Measurements from ENCODE around the gene NCS1.
A peak's percentile ranks its signal among the peaks of the same experiment; 100 is the strongest.

NCS1 gene

DNA sequence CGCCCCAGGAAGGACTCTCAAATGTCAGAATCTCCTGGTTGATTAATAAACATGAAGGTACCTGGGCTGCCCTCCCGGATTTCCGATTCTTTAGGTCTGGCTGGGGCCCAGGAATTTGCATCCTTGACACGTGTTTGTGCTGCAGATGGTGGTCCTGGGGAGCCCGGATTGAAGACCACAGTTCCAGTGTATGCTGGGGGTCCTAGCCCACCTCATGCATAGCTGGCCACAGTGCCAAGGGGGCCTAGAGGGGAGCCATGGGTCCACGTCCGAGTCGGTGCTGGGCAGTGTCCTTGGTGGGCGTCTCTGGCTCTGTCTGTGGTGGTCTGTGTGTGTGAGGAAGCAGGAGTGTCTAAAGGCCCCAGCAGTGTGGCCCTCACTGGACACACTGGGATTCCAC lies 3.2 kb downstream of the NCS1 start:
- DNase-seq (ENCODE audit: low read depth, low spot score) = no peak

DNA sequence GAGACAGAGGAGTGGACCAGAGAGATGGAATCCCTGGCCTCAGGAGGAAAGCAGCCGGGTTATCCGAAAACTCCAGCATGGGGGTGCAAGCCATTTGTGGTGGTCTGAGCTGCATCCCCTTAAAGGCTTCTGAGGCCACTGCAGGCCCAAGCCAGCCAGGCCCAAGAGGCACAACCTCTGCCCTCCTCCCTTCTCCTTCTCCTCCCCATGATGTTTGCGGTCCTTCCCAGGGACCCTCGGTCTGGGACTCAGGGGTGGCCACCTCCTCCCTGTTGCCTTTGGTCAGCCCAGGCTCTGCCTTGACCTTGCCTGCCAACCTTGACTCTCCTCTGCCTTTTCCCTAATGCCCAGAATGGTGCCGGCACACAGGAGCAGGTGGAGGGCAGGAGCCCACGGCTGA lies 4.6 kb downstream of the NCS1 start:
- DNase-seq (ENCODE audit: low read depth, low spot score) = no peak

DNA sequence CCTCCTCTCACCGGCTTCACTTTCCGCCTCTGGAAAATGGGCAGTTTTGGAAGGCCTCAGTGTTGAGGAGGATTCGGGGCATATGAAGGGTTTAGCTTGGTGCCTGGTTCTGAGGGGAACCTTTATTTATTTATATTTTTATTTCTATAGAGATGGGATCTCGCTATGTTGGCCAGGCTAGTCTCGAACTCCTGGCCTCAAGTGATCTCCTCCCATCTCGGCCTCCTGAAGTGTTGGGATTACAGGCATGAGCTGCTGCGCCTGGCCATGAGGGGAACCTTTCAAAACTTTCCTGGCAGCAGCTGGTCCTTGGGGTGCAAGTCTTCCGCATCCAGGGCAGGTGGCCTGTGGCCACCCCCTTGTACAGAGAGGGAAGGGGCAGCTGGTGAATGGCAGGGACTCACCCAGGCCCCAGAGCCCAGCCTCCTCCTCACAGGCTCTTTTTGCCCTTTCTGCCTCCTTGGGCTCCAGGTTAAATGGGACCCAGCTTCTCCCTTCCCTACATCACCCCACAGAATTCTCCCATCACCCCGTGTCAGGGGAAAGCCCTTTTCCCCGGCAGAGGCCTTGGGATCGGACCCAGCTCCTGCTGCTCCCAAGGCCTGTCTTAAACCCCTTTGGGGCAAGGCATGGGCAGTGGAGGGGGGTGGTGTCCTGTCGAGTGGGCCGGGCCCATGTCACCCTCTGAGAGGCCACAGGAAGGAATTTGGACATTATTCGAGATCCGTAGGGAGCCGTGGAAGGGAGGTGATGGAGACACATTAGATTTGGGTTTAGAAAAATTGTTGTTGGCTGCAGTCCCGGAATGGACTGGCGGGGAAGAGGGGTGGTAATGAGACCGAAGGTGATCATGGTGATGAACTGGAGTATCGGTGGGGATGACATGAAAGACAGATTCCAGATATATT lies 5.9 kb downstream of the NCS1 start:
- no peak for DNase-seq (ENCODE audit: low read depth, low spot score)

DNA sequence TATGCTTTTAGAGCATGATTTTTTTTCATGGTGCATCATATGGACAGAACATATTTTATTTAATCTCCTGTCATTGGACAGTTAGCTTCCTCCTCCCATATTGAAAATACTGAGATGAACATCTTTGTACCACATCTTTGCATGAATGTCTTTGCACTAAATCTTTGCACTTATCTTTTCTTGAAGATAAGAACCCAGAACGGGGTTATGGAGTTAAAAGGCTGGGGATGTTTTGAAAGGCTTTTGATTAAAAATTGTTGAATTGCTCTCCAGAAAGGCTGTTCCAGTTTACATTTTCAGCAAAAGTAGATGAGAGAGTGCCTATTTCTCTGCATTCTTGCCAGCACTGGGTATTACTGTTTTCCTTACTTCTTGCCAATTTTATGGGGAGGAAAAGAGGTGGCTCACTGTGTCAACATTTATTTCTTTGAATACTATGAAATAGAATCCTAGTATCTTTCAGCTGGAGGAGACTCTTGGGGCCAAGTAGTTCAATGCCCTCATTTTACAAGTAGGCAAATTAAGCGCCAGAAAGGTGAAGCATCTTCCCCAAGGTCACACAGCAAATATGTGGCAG lies 7.2 kb downstream of the NCS1 start:
- no peak for DNase-seq (ENCODE audit: low read depth, low spot score)

DNA sequence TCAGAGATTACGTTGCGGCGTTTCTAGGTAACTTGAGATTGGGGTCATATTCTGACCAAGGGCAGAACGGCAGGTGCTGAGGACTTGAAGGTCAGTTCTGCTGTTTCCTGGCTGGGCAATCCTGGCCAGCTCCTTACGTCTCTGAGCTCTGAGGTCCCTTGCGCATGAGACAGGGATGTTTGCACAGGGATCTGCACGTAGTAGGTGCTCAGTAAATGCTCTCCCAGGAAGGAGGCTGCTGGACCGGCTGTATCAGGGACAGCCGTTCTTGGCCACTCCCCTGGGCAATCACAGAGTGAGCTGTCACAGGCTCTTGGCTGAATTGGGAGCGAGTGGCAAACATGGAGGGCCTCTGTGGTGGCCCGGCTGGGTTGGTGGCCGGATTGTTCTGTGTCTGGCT lies 8.3 kb downstream of the NCS1 start:
- DNase-seq (ENCODE audit: low read depth, low spot score) = no peak

DNA sequence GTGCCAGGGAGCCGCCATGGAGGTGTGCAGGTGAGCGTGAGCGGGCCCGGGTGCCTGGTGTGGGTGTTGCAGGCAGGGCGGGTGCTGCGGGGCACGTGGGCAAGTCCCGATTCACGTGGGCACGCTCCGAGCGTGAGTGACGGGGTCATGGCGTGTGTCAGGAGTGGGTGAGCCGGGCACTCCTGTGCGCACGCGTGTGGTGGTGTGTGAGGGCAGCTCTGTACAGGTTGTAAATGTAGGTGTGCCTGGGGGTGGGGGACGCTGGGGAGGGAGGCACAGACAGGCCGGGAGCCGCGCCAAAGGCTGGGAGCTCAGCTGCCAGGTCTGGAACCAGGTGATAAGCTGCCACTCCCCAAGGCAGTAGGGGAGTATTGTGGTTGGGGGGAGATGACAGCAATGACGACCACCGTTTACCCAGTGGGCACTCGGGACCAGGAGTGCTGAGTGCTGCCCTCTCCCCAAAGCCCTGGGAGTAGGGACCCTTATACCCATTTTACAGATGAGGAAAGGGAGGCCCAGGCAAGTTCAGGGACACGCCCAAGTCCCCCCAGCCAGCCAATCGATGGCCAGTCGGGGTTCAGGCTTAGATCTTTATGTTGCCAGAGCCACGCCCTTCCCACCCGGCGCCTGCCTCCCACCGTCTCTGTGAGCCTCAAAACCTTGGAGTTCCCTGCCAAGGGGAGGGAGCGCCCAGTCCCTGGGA lies 9.6 kb downstream of the NCS1 start:
- no peak for DNase-seq (ENCODE audit: low read depth, low spot score)

DNA sequence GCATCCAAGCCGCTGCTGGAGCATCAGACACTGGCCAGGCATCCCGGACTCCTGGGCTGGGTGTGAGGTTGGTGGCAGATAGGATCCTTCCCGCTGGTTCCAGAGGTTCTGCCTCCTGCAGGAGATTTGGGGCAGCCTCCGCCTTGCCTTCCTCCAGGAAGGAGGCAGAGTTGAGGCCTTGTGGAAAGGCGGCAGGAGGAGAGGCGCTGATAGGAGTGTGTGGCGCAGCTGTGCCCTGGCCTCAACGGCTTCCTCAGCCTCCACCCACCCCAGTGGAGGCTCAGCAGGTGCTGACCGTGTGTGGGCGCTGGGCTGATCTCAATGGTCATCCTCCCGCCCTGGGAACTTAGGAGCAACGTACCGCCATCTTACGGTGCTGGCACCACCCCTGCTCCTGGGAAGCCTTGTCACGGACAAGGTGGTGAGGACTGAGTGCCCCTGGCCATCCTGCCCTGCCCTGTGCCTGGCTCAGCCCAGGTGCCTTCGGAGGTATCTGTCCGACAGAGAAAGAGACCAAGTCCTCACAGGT lies 10.2 kb downstream of the NCS1 start:
- DNase-seq (ENCODE audit: low read depth, low spot score) = no peak

DNA sequence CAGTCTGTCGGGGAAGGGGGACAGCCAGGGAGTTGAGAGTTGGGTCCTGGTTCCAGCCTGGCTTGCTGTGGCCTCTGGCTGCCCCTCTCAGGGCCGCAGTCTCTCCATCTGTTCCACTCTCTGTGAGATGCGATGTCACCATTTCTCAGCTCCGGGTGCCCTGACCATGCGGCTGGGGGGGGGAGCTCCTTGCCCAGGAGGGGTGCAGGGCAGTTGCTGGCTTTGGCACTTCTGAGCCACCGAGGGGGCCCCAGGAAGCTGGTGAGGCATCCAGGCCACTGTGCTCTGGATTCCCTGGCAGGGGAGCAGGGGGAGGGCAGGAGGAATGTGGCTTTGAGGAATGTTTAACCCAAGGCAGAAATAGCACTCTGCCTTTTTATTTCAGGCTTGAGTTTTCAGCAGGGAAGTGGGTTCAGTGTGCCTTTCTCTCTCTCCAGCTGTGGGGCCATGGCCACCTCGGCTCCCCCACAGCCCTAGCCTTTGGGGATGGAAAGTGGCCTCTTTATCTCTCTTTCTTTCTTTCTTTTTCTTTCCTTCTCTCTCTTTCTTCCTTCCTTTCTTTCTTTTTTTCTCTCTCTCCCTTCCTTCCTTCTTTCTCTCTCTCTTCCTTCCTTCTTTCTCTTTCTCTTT lies 11.0 kb downstream of the NCS1 start:
- DNase-seq (ENCODE audit: low read depth, low spot score) = peak; percentile 52

DNA sequence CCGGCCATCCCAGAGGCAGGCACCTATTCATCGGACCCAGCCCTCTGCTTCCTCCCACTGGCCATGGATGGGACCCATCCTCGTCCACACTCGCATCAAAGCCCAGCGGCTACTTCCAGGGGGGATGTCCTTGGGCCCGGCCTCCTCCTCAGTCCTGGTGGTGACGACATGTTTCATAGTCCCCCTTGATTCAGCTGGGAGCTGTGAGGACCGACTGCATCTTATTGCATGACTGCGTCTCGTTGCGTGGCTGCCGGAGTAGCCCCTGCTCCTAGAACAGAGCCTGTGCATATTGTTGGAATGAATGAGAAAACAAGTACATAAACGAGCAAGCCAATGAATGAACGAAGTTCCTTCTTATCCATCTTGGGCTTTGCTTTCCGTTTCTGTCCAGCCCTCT lies 12.8 kb downstream of the NCS1 start:
- no peak for DNase-seq (ENCODE audit: low read depth, low spot score)

DNA sequence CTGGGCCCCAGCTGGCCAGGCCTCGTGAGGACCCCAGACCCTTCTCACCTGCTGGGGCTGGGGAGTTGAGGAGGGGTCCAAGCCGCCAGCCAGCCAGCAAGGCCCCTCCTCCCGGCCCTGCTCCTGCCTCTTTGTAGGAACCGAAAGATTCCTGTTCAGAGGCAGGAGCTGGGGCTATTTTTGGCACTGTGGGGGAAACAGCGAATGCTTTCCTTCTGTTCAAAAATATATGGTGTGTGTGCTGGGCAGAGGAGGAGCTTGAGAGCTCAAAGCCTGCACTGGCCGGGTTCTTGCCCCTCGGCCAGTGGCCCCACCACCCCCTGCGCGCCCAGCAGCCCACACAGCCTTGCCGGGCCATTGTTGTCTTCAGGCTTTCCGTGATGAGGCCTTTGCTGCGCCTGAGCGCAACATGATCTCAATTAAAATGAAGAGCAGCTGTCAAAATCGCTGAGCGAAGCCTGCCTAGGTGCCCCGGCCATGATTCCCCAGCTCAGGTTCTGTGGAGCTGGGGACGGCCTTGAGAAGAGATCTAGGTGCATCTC lies 13.4 kb downstream of the NCS1 start:
- peak; percentile 46 for DNase-seq (ENCODE audit: low read depth, low spot score)

DNA sequence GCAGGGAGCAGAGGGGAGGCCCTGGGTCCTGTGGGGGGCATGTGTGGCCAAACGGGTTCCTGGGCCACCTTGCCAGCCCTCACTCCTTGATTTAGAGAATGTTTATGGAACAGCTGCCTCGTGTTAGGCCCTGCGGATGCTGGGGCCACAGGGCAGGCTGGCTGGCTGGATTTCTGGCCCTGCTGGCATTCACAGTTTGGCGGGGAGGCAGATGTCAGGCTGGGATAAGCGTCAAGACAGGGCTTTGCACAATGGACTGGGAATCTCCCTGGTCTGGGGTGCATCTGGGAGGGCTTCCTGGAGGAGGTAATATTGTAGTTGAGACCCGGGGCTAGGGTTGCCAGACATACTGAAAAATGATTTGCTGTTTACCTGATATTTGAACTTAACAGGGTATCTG lies 13.8 kb downstream of the NCS1 start:
- DNase-seq (ENCODE audit: low read depth, low spot score) = no peak

DNA sequence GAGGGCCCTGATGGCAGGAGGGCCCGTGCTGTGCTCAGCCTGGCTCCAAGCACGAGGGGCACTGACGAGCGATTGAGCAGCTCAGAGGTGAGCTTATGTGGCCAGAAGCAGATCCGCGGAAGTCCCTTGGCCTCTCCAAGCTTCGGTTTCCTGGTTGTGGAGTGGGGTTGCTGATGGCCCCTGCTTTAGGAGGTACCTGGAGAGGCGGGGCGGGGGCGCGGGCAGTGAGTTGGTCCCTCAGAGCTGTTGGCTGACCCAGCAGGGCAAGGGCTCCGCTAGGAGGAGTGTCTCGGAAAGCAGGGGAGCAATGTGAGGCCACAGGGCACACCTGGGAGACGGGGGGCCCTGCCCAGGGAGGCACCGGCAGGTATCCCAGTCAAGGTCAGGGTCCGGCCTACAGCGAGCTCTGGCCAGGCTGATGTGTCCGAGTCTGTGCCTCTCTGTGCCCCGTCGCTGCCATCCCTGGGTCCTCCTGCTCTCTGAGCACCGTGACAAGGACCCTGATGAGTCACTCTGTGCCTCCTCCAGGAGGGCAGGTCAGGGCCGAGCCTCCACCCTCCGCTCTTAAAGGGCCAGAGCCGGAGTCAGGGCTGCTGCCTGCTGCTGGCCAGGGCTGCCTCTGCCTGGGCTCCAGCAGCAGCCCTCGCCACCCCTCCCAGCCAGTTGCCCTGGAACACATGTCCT lies 14.8 kb downstream of the NCS1 start:
- DNase-seq (ENCODE audit: low read depth, low spot score) = no peak

DNA sequence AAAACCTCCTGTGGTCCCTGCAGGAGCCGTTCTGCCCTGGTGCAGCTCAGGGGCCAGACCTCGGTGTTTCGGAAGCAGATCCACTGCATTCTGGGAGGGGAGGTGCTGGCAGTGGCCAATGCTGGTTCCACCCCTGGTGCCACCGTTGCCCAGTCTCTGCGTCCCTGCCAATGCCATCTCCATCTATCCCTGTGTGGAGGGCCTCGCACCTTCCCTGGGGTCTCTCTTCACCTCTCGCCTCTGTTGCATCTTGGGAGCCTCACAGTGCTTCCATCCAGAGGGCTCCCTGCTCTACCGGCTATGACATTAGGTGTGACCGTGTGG lies 15.3 kb downstream of the NCS1 start:
- no peak for DNase-seq (ENCODE audit: low read depth, low spot score)

DNA sequence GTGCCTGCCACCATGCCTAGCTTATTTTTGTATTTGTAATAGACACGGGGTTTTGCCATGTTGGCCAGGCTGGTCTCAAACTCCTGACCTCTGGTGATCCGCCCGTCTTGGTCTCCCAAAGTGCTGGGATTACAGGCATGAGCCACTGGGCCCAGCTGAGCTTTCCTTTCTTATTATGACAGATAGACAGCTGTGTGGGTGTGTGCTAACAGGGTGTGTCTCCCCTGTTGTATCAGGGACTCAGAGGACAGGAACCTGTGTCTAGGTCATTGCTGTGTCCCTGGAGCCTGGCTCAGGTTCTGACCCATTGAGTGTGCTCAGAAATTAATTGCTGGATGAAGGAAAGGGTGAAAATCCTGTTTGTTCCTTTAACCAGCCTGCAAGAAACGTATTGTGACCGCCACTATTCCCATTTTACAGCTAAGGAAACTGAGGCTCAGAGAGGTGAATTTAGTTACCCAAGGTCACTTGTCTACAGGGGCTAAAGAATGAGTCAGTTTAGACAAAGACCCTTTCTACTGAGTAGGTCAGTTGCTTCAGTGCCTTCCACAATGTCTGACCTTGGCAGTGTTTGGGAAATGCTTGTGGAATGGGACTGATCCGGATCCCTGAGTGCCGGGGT lies 16.8 kb downstream of the NCS1 start:
- no peak for DNase-seq (ENCODE audit: low read depth, low spot score)

DNA sequence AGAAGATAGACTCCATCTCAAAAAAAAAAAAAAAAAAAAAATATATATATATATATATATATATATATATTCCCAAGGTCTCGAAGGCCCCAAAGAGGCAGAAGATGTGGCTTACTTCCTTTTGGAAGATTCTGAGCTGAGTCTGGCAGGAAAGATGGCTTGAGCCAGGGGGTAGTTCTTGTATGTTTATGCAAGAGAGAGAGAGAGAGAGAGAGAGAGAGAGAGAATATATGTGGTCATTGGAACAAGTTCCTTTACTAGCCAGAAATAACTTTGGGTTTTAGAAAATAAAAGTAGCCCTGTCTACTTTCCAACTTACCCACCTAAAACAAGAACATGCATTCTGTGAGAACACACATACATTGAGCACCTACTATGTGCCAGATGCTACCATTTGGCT lies 17.6 kb downstream of the NCS1 start:
- DNase-seq (ENCODE audit: low read depth, low spot score) = peak; percentile 56

DNA sequence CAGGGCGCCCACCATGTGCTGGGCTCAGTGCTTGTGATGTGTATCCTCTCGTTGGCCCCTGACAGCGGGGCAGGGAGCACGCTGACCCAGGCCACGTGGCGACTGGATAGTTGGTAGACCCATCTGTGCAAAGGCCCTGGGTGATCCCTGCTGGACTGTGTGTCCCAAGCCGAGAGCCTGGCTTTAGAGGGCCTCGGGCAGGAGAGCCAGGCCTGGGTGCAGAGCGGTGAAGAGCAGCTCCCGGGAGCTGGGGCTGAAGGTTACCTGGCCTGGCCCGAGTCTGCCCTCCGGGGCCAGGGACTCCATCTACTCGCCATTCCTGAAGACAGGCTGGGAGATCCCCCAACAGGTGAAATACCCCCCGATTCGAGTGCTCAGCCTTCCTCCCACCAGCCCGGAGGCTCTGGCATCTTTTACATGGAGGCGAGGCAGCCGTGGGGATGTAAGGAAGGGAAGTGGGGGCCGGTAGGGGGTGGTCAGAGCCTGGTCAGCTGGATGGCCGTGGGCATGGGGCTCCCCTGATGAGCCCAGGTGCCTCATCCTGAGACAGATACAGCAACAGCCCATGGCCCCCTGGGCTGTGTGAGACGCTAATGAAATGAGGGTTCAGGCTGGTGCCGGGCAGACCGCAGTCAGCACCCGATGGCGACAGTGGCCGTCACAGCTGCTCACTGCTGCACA lies 19.0 kb downstream of the NCS1 start:
- no peak for DNase-seq (ENCODE audit: low read depth, low spot score)

DNA sequence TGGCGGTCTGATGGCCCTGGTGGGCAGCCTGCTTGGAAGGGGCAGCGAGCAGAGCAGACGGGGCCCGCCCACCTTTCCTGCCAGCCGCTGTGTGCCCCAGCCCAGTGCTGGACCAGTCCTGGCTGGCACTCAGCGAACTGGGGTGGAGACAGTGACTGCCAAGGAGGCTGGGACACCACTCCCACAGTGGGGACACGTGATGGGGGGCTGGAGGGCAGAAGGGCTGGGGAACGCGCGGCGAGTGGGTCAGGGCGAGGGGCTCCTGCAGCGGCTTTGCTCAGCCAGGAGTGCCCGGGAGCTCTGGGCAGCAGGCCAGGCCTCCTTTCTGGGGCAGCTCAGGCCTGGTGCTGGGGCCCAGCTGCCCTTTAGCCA lies 19.5 kb downstream of the NCS1 start:
- DNase-seq (ENCODE audit: low read depth, low spot score) = no peak

DNA sequence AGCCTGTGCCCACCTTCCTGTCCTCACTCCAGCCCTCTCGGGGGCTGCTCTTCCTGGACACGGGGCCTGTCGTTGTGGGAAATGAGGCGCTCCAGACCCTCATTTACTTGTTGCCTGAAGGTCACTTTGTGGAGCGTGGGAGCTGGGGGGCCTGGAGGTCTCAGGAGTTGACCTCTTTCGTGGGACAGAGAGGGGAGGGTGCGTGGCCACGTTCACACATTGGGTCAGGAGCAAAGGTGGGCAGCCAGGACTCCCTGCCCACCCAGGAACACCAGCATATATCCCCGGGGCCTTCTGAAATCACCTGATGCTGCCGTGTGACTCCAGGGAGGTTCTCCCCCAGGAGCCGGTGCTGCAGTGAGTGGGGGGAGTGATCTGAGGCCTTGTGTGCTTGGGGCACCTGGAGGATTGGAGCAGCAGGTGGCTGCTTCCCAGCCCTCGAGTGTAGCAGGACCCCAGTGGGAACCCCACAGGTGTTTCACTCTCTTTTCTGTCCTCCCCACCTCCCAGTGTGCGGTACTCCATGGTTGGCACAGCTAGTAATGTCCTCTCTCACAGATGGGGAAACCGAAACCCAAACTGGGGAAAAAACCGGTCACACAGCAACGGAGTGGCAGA lies 20.3 kb downstream of the NCS1 start:
- no peak for DNase-seq (ENCODE audit: low read depth, low spot score)

DNA sequence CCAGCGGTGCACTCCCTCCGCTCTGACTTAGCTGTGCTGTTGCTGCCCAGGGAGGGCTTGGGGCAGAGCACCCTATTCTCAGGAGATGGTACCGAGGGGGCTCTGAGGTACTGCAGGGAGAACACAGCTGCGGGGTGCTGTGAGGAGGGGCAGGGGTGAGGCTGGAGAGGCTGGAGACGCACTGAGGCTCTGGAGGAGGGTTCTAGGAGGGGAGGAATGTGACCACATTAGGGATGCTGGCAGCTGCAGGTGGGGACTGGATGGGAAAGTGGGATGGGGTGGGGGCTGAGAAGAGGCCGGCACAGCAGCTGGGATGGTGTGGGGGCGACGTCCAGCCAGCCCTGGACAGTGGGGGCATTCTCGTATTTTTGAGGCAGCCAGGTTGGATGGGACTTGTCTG lies 20.9 kb downstream of the NCS1 start:
- no peak for DNase-seq (ENCODE audit: low read depth, low spot score)
